Lung (tissue), 12 donors: ENCODE results near the gene ATP13A4. TPM values are rescaled to one million over a fixed set of nuclear protein-coding genes. Genes with fewer than 3 reads are reported as not detected.
A peak's percentile ranks its signal among the peaks of the same experiment; 100 is the strongest.

Experiments used
- ATAC-seq: fragments of 200-7000 bp; cut with Tn5 transposase; one replicate; pipeline ENCODE4 v1.9.1; 2020; ENCODE audit warnings: moderate number of reproducible peaks; ENCODE audit not compliant: insufficient read depth, low FRiP score
- DNase-seq, 3 donors: peaks; one replicate each; pipeline ENCODE4 v3.0.0-alpha.2; 2013 to 2017
- H3K27ac ChIP-seq, 2 donors: one replicate each; pipeline ENCODE4 v1.5.1; 2013; ENCODE audit warnings: mild to moderate bottlenecking in 2 of 2, moderate library complexity in 2 of 2, control low read depth in 1 of 2, inconsistent platforms in 1 of 2, low read depth in 1 of 2, low read length in 1 of 2
- H3K27me3 ChIP-seq, 3 donors: one replicate each; pipeline ENCODE4 v1.5.1; 2013; ENCODE audit warnings: low read length in 2 of 3; ENCODE audit not compliant: control insufficient read depth in 3 of 3, insufficient read depth in 3 of 3
- H3K36me3 ChIP-seq, 4 donors: one replicate each; pipeline ENCODE4 v1.5.1; 2013; ENCODE audit warnings: low read length in 4 of 4, mild to moderate bottlenecking in 1 of 4, moderate library complexity in 1 of 4; ENCODE audit not compliant: control insufficient read depth in 4 of 4, insufficient read depth in 4 of 4
- H3K4me1 ChIP-seq, 5 donors: one replicate each; pipeline ENCODE4 v1.5.1; 2013; ENCODE audit warnings: low read length in 5 of 5, mild to moderate bottlenecking in 2 of 5, moderate library complexity in 1 of 5; ENCODE audit not compliant: control insufficient read depth in 5 of 5, insufficient read depth in 5 of 5
- H3K4me3 ChIP-seq: one replicate; pipeline ENCODE4 v1.5.1; 2013; ENCODE audit warnings: mild to moderate bottlenecking, control low read depth, moderate library complexity
- H3K9ac ChIP-seq, 2 donors: one replicate each; pipeline ENCODE4 v1.5.1; 2013; ENCODE audit warnings: low read length in 2 of 2, control low read depth in 1 of 2; ENCODE audit not compliant: insufficient read depth in 1 of 2
- H3K9me3 ChIP-seq, 4 donors: one replicate each; pipeline ENCODE4 v1.5.1; 2013; ENCODE audit warnings: low read length in 3 of 4, mild to moderate bottlenecking in 1 of 4, moderate library complexity in 1 of 4; ENCODE audit not compliant: control insufficient read depth in 4 of 4, insufficient read depth in 3 of 4
- WGBS, 2 donors: extraction: QIAGEN DNeasy Blood & Tissue Kit; methylation state at CpG; one replicate each; pipeline ENCODE4 v1.1.7; 2013; 5-methylcytosine and 5-hydroxymethylcytosine counted together
- polyA plus RNA-seq, 2 donors: library from polyadenylated mRNA; stranded (reverse); fragments of 200-250 nt; gene quantifications; one replicate each; pipeline ENCODE4 v1.2.1, GENCODE V29; 2013
- total RNA-seq, 2 donors: library from RNA; depleted of rRNA in 1 of 2; stranded (reverse); fragments of >200 nt in 1 of 2; gene quantifications; one replicate each; pipeline ENCODE4 v1.2.1, GENCODE V29; 2014 to 2021
- TF ChIP-seq, protein P1 (sequence below): IDR thresholded peaks from 2 replicates; pipeline ENCODE4 v1.5.1; 2012; ENCODE audit warnings: mild to moderate bottlenecking; ENCODE audit errors: control extremely low read depth, extremely low read depth
- donor health status: control.
- donor health status: control.
- donor health status: Bipolar disorder and iron deficiency.
- donor health status: healthy.
- donor health status: DM: yes; HTN: yes; CAD: no.

Gene ATP13A4
- total and polyA plus RNA-seq, 4 donors, result 25.5 to 202 (median 85.9) TPM

GRCh38 chr3:193499136-193499770 is 55.4 kb downstream of the ATP13A4 start:
- ATAC-seq (peak; percentile 39), DNase-seq (peak in 2 of 3 donors; percentile 32 to 49)
- peaks cover 2 to 8% (median 4%) of the 10 kb centered on the region in 5 donors for H3K4me1 ChIP-seq
- no peaks in the 10 kb centered on the region for H3K27me3 ChIP-seq
- no peak overlapping the region for H3K4me3 ChIP-seq
- no peak overlapping the region for H3K27ac ChIP-seq
- no peaks in the 10 kb centered on the region for H3K36me3 ChIP-seq
- TF ChIP-seq, protein P1, sequence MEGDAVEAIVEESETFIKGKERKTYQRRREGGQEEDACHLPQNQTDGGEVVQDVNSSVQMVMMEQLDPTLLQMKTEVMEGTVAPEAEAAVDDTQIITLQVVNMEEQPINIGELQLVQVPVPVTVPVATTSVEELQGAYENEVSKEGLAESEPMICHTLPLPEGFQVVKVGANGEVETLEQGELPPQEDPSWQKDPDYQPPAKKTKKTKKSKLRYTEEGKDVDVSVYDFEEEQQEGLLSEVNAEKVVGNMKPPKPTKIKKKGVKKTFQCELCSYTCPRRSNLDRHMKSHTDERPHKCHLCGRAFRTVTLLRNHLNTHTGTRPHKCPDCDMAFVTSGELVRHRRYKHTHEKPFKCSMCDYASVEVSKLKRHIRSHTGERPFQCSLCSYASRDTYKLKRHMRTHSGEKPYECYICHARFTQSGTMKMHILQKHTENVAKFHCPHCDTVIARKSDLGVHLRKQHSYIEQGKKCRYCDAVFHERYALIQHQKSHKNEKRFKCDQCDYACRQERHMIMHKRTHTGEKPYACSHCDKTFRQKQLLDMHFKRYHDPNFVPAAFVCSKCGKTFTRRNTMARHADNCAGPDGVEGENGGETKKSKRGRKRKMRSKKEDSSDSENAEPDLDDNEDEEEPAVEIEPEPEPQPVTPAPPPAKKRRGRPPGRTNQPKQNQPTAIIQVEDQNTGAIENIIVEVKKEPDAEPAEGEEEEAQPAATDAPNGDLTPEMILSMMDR, result no peak
- no peaks in the 10 kb centered on the region for H3K9me3 ChIP-seq
- no peak overlapping the region for H3K9ac ChIP-seq
- WGBS, 2 donors, result 42 to 67% methylated on average over 3 of the region's 3 CpGs

DNA sequence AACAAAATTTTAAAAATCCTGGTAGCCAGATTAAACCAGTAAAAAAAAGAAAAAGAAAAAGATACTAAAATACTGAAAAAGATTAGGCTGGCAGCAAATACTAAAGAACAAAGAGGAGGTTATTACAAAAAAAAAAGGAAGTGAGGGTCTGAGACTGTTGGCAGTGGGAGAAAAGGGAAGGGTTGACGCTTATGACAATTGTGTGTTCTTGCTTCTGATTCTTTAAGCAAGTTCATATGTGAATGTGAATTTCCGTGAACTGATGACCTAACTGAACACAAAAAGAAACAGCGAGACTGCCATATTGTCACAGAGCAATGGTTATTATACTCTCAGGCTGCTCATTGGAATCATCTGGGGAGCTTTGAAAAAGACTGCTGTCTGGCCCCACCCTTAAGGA is 56.5 kb downstream of the ATP13A4 start:
- H3K27me3 ChIP-seq, result no peaks in the 10 kb centered on the region
- no peak overlapping the region for H3K4me3 ChIP-seq
- H3K36me3 ChIP-seq, result no peaks in the 10 kb centered on the region
- no peak overlapping the region for H3K27ac ChIP-seq
- ATAC-seq, result no peak
- WGBS, 2 donors, result 64 to 71% methylated on average over 3 of the region's 3 CpGs
- no peak overlapping the region for H3K9ac ChIP-seq
- H3K4me1 ChIP-seq, result peaks cover 2 to 8% (median 4%) of the 10 kb centered on the region in 5 donors
- no peaks in the 10 kb centered on the region for H3K9me3 ChIP-seq
- DNase-seq, result no peak
- TF ChIP-seq, protein P1, result no peak

GRCh38 chr3:193496658-193497057 is 58.0 kb downstream of the ATP13A4 start:
- TF ChIP-seq, protein P1, result no peak
- H3K9ac ChIP-seq, result no peak overlapping the region
- no peak overlapping the region for H3K4me3 ChIP-seq
- 91% methylated on average over 6 of the region's 6 CpGs for WGBS, 2 donors
- no peaks in the 10 kb centered on the region for H3K36me3 ChIP-seq
- no peaks in the 10 kb centered on the region for H3K27me3 ChIP-seq
- no peak overlapping the region for H3K27ac ChIP-seq
- DNase-seq (no peak), ATAC-seq (no peak)
- H3K4me1 ChIP-seq, result peaks cover 2 to 12% (median 4%) of the 10 kb centered on the region in 5 donors
- no peaks in the 10 kb centered on the region for H3K9me3 ChIP-seq

DNA sequence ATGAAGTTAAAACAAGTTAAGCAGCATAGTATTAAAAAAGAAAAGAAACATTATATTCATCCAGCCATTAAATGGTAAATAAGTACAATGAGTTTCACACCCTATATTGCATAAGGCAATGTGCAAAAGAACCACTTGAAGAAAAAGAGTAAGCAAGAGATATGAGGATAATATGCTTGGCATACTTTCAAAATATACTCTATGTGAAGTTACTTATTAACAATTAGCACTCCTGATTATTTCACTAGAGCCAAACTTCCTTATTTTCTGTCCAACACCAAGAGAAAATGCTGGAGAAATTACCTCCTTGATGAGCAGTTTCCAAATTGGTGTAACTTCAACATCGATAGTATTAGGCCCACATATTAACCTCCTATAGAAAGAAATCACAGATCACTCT is 63.7 kb downstream of the ATP13A4 start:
- 61 to 77% methylated on average over 1 of the region's 1 CpG for WGBS, 2 donors
- Histone ChIP-seq H3K9me3 (no peaks in the 10 kb centered on the region), H3K27me3 (no peaks in the 10 kb centered on the region), H3K4me3 (no peak overlapping the region), H3K4me1 (peaks cover 0 to 6% (median 0%) of the 10 kb centered on the region in 5 donors), H3K27ac (no peak overlapping the region), H3K36me3 (no peaks in the 10 kb centered on the region), H3K9ac (no peak overlapping the region)
- ATAC-seq (no peak), DNase-seq (peak in 2 of 3 donors; percentile 8 to 50)
- TF ChIP-seq, protein P1, result no peak
